ENCODE results near the gene DNAJB2.
"Not testable (repeated sequence)": the region's sequence is repeated elsewhere in the genome, so short reads cannot be mapped to it uniquely, and the experiment has no call there.

DNAJB2 gene

DNA sequence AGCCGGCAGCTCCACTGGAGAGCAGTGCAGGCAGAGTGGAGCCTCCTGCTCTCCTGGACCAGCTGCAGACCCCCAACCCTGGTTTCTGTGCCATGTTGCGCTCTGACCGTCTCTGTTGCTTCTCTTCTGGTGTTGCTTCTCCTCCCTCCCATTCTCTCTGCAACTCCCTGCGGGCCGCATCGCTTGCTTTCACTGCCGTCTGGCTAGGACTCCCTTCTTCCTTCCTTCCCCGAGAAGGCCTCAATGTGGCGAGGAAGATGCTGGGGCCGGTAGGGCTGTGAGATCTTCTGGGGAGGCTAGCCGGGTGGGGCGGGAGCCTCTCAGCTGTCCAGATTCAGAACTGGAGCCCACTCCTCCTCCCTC lies 6.2 kb downstream of the DNAJB2 start:
- no peak for DNase-seq (ENCODE audit: low spot score)

DNA sequence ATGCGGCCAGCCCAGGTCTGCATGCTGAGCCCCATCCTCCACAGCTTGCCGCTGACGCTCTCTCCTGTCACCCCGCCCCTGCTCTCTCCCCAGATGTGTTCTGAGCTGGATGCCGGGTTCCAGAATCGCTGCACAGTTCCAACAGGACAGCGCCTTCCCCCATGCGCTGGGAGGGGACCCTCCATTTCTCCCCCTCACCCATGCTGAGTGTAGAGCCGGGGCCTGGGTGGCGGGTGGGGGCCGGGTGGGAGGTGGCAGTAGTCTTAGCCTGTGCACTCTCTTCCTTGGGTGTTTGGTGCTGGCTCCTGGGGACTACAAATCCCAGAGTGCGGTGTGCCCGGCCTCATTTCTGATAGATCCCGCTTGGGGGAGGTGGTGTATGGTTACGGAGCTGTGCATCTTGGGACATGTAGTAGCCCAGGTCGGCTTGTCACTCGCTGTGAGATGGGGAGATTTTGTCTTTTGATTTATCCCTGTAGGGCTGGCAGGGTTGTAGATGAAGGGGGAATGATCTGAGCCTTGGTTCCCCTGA lies 6.8 kb downstream of the DNAJB2 start:
- no peak for DNase-seq (ENCODE audit: low spot score)

DNA sequence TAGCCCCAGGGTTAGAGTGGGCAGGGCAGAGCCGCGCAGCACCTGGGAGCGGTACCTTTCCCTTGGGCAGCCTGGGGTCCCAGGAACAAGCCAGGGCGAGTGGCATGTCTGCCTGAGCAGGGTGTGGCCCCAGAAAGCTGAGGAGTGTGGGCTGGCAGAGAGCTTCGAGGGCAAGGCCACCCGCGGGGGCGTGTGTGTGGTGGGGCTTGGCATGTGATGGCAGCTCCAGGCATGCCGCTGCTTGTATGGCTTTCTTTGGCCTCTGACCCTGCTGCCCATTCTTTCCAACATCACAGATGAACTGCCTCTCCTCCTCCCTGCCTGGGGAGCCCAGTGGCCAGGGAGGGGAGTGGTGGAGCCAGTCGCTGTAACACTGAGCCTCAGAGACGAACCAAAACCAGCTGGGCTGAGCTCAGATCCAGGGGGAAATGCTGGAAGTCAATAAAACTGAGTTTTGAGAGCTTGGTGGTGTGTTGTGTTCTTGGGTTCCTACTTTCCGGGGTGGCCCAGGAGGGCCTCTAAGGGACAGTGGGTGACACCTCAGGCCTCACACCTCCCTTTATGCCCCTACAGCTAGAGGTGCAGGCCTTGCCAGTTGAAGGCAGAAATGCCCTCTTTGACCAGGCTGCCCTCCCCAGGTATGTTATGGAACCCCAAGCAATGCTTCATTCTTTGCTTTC lies 7.4 kb downstream of the DNAJB2 start:
- peak; percentile 9 for DNase-seq (ENCODE audit: low spot score)

GRCh38 chr2:219287116-219287440 lies 7.9 kb downstream of the DNAJB2 start:
- not testable (repeated sequence) for DNase-seq (ENCODE audit: low spot score)

GRCh38 chr2:219287580-219288265 lies 8.6 kb downstream of the DNAJB2 start:
- peak; percentile 5 for DNase-seq (ENCODE audit: low spot score)

- peak; percentile 3 for DNase-seq (ENCODE audit: low spot score)
Measured at GRCh38 chr2:219289195-219289536, 10.0 kb downstream of the DNAJB2 start.

DNA sequence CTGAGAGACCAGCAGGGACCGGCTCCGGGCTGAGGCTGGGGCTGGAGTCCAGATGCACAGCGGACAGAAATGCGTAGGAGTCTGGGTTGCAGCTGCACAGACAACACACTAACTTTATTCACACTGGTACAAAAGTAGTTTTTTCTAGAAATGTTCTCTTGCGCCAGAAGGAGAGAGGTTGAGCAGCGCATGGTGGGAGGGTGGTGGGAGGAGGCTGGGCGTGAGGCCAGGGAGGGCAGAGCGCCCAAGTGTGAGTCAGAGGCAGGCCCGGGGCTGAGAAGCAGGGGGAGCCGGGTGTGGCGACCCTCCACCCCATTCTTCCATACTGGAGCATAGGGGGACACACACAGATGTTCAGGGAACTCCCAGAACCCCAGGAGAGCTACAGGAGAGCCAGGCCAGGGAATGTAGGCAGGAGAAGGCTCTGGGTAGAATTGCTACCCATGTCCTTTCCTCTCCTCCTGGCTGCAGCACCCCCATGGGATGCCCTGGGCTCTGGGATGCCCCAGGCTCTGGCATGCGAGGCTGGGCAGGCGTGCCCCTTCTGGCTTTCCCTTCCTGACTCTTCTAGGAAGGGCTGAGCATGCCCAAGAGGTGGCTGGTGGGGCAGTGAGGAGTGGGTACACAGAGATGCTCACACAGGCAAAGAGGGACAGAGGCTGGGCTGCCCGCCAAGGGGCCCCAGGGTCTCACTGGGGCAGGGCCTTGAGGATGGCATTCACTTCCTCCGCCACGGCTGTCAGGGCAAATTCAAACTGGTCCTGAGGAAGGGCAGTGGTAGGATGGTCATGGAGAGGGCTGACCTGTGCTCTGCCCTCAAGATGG lies 10.6 kb downstream of the DNAJB2 start:
- peak; percentile 5 for DNase-seq (ENCODE audit: low spot score)

GRCh38 chr2:219290381-219291171 lies 11.4 kb downstream of the DNAJB2 start:
- peak; percentile 6 for DNase-seq (ENCODE audit: low spot score)

DNA sequence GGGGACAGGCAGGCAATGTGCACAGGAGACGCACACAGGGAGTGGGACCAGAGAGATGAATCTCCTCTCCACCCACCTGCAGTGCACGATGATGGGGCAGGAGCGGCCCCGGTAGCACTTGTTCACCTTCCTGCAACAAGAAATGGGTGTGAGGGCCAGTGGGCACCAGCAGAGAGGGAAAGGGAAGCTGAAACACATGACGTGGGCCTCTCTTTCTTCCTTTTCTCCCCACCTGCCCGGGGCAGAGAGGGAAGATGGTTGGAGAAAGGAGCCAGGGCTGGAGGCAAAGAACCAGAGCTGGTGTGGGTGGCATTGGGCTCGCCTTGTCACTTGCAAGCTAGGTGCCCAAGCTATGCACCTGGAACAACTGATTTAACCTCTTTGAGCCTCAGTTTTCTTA lies 12.2 kb downstream of the DNAJB2 start:
- peak; percentile 7 for DNase-seq (ENCODE audit: low spot score)

DNA sequence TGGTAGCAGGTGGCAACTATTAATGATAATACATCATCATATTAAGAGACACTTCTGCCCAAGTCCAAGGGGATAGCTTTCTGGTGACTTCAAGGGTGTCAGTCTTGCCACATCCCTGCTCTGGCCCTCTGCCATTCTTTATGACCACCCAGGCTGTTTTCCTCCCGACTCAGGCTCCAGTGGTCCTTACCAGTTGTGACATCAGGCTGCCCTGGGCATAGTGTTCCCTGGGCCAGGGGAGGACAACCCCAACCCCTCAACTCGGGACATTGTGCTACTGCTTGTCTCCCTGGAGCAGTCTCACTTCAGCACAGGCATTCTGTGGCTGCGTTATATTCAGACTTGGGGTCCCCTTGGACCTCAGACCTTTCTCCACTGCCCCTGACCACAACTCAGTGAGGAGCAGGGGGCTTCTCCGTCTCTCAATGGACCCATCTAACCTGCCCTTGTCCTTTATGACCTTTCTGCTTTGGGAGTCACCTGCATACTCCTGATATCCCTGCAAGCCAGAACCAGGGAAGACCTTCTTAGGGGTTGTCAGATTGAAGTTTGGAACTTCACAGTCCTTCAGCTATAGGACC lies 12.8 kb downstream of the DNAJB2 start:
- DNase-seq (ENCODE audit: low spot score): peak; percentile 4

- DNase-seq (ENCODE audit: low spot score): no peak
Measured at GRCh38 chr2:219292616-219293015, 13.4 kb downstream of the DNAJB2 start.

GRCh38 chr2:219293736-219294231 lies 14.6 kb downstream of the DNAJB2 start:
- no peak for DNase-seq (ENCODE audit: low spot score)

DNA sequence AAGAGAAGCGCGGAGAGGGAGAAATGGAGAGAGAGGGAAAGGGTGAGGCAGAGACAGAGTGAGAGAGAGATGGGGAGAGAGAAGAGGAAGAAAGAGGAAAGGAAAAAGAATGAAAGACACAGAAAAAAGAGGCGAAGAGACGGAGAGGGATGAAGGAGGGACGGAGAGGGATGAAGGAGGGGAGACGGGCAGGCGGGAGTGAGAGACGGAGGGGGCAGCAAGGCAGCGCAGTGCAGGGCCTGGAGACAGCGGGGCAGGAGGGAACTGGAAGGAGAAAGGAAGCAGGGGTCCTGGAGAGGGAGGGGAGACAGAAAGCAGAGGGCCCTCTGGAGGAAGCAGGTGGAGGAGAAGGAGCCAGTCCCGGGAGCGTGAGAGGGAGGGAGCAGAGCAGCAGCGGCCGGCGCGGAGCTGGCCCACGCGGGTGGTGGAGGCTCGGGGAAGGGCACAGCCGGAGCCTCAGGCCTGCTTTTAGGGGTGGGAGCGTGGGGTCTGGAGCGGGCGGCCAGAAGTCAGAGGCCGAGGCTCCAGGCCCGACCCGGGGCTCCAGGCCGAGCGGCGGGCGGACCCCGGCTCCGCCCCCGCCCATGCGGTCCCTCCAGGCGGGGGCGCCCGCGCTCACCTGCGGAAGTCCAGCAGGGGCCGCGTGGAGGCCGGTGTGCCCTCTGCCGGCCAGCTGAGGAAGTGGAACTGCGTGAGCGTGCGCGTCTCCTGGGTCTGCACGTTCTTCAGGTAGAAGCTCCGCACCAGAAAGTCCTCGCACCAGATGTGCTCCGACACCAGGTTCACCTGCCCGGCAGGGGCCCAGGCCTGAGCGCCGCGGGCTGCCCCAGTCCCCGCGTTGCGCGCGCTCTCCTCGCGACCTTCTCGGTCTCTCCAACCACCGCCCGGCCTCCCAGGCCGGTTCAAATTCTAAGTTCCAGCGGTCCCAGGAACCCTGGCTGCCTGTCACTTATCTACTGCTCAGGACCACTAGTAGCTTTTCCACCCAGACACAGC lies 15.5 kb downstream of the DNAJB2 start:
- DNase-seq (ENCODE audit: low spot score): peak; percentile 97

- peak; percentile 3 for DNase-seq (ENCODE audit: low spot score)
Measured at GRCh38 chr2:219296142-219296541, 17.0 kb downstream of the DNAJB2 start.

DNA sequence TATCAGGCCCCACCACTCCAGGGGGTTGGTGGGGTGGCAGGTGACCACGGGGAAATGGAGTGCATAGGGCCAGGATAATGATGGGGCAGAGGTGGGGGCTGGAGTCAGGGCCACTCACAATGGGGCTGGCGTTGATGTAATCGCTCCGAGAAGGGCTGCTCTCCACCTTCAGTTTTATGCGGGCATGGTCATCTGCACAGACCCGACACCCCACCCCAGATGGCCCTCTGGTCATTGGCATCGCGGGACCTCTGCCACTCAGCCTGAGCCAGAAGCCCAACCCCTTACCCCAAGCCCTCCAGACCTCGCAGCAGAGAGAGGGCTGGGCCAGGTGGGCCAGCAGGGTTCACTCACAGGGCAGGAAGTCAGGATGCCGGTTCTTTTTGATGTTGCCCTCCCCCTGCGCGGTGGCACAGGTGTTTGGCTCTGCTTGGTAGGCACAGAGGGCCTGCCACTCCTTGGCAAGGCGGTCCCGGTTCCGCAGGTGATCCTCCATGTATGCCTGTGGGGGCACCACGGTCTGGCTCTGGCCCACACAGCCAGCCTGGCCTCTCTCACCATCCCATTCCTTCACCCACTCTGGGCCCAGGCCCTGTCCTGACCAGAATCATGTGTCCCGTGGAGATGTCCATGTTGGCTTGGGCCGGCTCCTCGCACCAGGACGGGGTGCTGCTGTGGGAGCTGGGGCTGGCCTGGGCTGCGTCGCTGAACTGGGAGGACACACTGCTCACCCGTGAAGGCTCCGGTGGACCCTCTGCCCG lies 17.6 kb downstream of the DNAJB2 start:
- peak; percentile 2 for DNase-seq (ENCODE audit: low spot score)

- no peak for DNase-seq (ENCODE audit: low spot score)
Measured at GRCh38 chr2:219297766-219298456, 18.7 kb downstream of the DNAJB2 start.

- peak; percentile 96 for DNase-seq (ENCODE audit: low spot score)
Measured at GRCh38 chr2:219298759-219299371, 19.7 kb downstream of the DNAJB2 start.

DNA sequence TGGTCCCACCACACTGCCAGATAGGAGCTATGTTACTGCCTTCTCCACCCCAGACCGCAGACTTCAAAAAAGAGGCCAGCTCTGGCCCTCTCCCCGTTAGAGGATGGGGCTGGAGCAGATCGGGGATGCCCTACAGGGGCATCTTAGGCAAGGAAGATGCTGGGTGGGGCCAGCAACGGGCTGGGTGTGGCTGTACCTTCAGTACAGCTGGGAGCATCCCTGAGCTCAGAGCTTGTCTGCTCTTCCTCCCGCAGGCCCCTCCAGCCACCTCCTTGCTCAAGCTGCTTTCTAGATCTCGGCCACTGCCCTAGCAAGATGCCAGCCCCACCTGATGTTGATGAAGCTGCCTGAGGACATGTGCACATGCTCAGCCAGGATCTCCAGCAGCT lies 20.2 kb downstream of the DNAJB2 start:
- no peak for DNase-seq (ENCODE audit: low spot score)

GRCh38 chr2:219300022-219300421 lies 20.9 kb downstream of the DNAJB2 start:
- DNase-seq (ENCODE audit: low spot score): no peak

Measured in HuH-7.5 (cell line).